DND-41 (cell line): ENCODE results near the gene RCAN2.

Experiments
- CTCF ChIP-seq: IDR thresholded peaks from 2 replicates; pipeline ENCODE4 v1.5.1; 2012; ENCODE audit warnings: borderline replicate concordance, low read length, moderate library complexity, mild to moderate bottlenecking; ENCODE audit not compliant: poor library complexity, severe bottlenecking; ENCODE audit errors: extremely low read depth
- EZH2 ChIP-seq: IDR thresholded peaks from 3 replicates; pipeline ENCODE4 v1.6.1; 2012; ENCODE audit warnings: borderline replicate concordance, low read depth, mild to moderate bottlenecking, moderate library complexity, low read length, inconsistent platforms; ENCODE audit not compliant: severe bottlenecking

GRCh38 chr6:46217671-46218131, 273.5 kb downstream of the RCAN2 start:
- no peak for TF ChIP-seq CTCF
- no peak for TF ChIP-seq EZH2
